D721Med (cell line): ENCODE data around the gene ZFPM1.

ENCODE experiments used
- DNase-seq: peaks from one replicate; pipeline ENCODE4 v3.0.0; 2011; ENCODE audit warnings: low spot score; ENCODE audit not compliant: insufficient read length
- FAIRE-seq: peaks from 2 replicates; lab custom pipeline; 2011; peaks lifted over from hg19 to GRCh38; lab: Jason Lieb, UNC
- CTCF ChIP-seq: IDR thresholded peaks from 2 replicates; pipeline ENCODE4 v1.5.1; 2012; ENCODE audit warnings: mild to moderate bottlenecking, control low read depth; ENCODE audit not compliant: insufficient read depth; ENCODE audit errors: missing control alignments

Gene ZFPM1

GRCh38 chr16:88536971-88537751 lies 84.1 kb downstream of the ZFPM1 start:
- no peak for TF ChIP-seq CTCF
- FAIRE-seq (no peak), DNase-seq (no peak)

GRCh38 chr16:88537859-88538258 lies 84.8 kb downstream of the ZFPM1 start:
- FAIRE-seq (no peak), DNase-seq (no peak)
- TF ChIP-seq CTCF: no peak

GRCh38 chr16:88538366-88539060 lies 85.4 kb downstream of the ZFPM1 start:
- FAIRE-seq (no peak), DNase-seq (no peak)
- TF ChIP-seq CTCF: no peak

- no peak for TF ChIP-seq CTCF
- no peak for FAIRE-seq
- no peak for DNase-seq
Measured at GRCh38 chr16:88539261-88539651, 86.2 kb downstream of the ZFPM1 start.

- TF ChIP-seq CTCF: no peak
- DNase-seq (no peak), FAIRE-seq (no peak)
Measured at GRCh38 chr16:88539652-88540345, 86.7 kb downstream of the ZFPM1 start.

DNA sequence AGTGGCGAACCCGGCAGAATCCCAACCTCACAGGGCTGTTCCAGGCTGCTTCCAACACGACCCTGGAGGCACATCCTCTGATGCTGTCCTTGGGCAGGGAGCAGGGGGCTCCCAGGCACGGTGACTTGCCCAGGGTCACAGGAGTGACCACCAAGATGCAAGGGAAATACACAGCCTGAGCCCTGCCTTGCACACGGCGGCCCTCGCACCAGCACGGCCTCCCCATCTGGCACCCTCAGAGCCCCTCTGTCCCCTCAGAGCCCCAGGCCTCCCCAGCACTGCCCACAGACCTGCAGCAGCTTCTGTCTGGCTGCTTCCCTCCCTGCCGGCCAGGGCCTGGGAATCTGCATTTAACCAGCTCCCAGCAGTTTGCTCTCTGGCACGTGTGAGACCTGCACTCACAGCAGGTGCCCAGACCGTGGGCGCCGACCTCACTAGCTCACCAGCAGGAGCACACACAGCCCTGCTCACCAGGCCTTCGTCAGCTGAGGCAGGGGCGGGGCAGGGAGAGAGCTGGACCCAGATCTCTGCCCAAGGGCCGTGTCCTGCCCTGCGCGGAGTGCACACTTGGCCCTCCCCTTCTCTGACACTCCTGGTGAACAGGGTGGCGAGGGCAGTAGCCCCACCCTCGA lies 87.4 kb downstream of the ZFPM1 start:
- TF ChIP-seq CTCF: no peak
- FAIRE-seq (no peak), DNase-seq (no peak)
